Activated naive CD8-positive, alpha-beta T cell treated with anti-CD3 and anti-CD28 coated beads, Interleukin-2, amount 50 U/mL, for 24 hours (primary cell): ENCODE data around the gene NEDD4L.

Experiments used
- ATAC-seq: fragments of 150-1000 bp; cut with Tn5 transposase; one replicate; pipeline ENCODE4 v1.10.0; 2021
- DNase-seq: peaks from one replicate; pipeline ENCODE4 v3.0.0; 2021
- H3K27ac Mint-ChIP-seq: one replicate; pipeline ENCODE4 v1.8.0; 2021; ENCODE audit warnings: mild to moderate bottlenecking, mixed read lengths
- H3K27me3 Mint-ChIP-seq: one replicate; pipeline ENCODE4 v1.8.0; 2021; ENCODE audit warnings: mixed read lengths
- H3K36me3 Mint-ChIP-seq: one replicate; pipeline ENCODE4 v1.8.0; 2021; ENCODE audit warnings: low read depth, mixed read lengths
- H3K4me1 Mint-ChIP-seq: one replicate; pipeline ENCODE4 v1.8.0; 2021; ENCODE audit warnings: mixed read lengths
- H3K4me3 Mint-ChIP-seq: one replicate; pipeline ENCODE4 v1.8.0; 2021; ENCODE audit warnings: mild to moderate bottlenecking, moderate library complexity, mixed read lengths
- H3K9me3 Mint-ChIP-seq: one replicate; pipeline ENCODE4 v1.8.0; 2021; ENCODE audit warnings: mixed read lengths

NEDD4L gene

DNA sequence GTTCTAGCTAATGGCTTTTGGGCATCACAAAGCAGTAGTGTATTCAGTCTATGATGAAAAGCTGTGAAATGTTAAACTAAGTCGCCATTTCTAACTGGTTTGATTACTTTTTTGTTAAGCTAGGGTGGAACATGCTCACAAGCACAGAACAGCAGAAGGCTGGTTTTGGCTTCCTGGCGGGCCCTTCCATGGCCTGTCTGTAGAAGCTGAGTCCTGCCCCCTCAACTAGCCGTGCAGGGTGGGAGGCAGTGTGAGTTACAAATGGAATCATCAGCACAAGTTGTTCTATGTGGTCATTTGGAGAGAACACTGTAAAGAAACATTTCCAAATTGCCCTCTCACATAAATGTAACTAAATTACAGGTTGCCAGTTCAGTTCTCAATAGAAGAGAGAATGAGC lies 294.1 kb downstream of the NEDD4L start:
- Mint-ChIP-seq H3K27me3 (no peaks in the 10 kb centered on the region), H3K27ac (no peak overlapping the region), H3K4me1 (no peaks in the 10 kb centered on the region), H3K36me3 (peaks cover 5% of the 10 kb centered on the region), H3K9me3 (no peaks in the 10 kb centered on the region), H3K4me3 (no peak overlapping the region)
- DNase-seq (no peak), ATAC-seq (no peak)

- no peak for DNase-seq
- no peaks in the 10 kb centered on the region for H3K4me1 Mint-ChIP-seq
- no peaks in the 10 kb centered on the region for H3K27me3 Mint-ChIP-seq
- ATAC-seq, result no peak
- no peak overlapping the region for H3K4me3 Mint-ChIP-seq
- H3K36me3 Mint-ChIP-seq, result peaks cover 2% of the 10 kb centered on the region
- no peak overlapping the region for H3K27ac Mint-ChIP-seq
- no peaks in the 10 kb centered on the region for H3K9me3 Mint-ChIP-seq
Measured at GRCh38 chr18:58338961-58339592, 295.1 kb downstream of the NEDD4L start.

DNA sequence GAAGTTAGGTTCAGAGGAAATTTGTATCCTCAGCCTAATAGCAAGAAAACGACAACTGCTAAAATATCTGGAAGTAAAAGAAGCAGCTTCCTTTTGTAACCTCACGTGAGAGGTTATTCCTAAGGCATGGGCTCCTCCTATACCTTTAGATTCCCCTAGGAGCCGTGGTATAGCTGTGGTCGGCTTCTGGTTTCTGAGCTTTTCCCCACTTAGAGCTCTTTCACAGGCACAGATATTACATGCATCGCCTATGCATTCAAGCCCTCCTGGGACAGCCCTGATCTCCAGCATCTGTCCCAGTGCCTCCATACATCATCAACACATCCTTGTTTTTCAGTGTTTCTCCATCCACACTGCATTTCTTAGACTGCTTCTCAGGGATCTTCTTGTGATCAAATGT lies 295.9 kb downstream of the NEDD4L start:
- H3K27ac Mint-ChIP-seq, result no peak overlapping the region

DNA sequence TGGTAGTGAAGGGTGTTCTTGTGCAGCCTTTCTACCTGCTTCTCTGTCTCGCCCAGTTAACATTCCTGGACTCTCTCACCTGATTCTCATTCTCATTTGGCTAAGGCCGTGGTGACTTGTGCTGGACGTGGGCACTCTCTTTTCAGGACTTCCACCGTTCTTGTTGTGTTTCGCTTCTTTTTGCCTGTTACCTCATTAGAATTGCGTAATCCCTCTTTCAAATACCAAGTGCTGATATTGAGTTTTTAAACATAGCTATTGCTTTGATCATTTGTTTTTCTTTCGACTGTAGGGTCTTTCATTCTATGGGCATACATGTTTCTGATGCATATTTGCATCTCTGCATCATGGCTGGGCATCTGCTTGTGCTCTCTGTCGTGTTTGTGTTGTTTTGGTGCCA lies 297.9 kb downstream of the NEDD4L start:
- H3K36me3 Mint-ChIP-seq, result peaks cover 2% of the 10 kb centered on the region
- H3K4me3 Mint-ChIP-seq, result no peak overlapping the region
- DNase-seq, result no peak
- no peaks in the 10 kb centered on the region for H3K4me1 Mint-ChIP-seq
- no peaks in the 10 kb centered on the region for H3K27me3 Mint-ChIP-seq
- peak overlapping the region; percentile 29 for H3K27ac Mint-ChIP-seq
- no peak for ATAC-seq
- no peaks in the 10 kb centered on the region for H3K9me3 Mint-ChIP-seq

More for the DNA sequence above, 295.9 kb downstream of the NEDD4L start:
- peaks cover 2% of the 10 kb centered on the region for H3K36me3 Mint-ChIP-seq
- no peaks in the 10 kb centered on the region for H3K9me3 Mint-ChIP-seq
- DNase-seq, result no peak
- no peak overlapping the region for H3K4me3 Mint-ChIP-seq
- ATAC-seq, result no peak
- H3K27me3 Mint-ChIP-seq, result no peaks in the 10 kb centered on the region
- no peaks in the 10 kb centered on the region for H3K4me1 Mint-ChIP-seq

- Mint-ChIP-seq H3K4me3 (no peak overlapping the region), H3K27ac (no peak overlapping the region), H3K9me3 (no peaks in the 10 kb centered on the region), H3K36me3 (peaks cover 2% of the 10 kb centered on the region), H3K27me3 (no peaks in the 10 kb centered on the region), H3K4me1 (no peaks in the 10 kb centered on the region)
- DNase-seq, result no peak
- ATAC-seq, result no peak
Measured at GRCh38 chr18:58344080-58344670, 300.1 kb downstream of the NEDD4L start.

DNA sequence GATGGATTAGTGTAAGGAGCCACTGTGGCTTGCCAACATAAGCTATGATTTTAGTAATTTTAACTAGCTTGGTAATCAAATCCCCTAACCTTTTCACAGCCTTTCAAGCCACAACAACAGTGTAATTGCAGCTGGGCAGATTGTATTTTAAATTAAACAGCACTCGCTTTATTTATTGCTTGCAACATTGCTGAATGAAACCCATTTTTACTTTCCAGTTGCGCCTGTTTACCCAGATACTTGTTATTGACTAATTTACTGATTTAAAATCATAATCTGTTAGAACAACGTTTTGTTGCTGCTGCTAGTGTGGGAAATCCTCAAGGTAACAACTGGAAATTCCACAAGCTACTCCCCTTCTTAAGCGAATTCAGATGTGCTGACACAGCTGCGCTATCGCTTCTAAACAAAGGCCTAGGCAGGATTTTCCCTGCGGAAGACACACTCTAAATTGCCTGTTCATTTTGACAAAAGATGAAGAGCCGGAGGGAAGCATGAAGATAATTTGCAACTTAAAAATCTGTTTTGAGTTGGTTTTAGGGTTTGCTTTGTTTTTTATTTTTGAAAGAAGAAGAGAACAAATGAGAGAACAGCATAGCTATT lies 300.9 kb downstream of the NEDD4L start:
- peaks cover 2% of the 10 kb centered on the region for H3K36me3 Mint-ChIP-seq
- H3K27me3 Mint-ChIP-seq, result no peaks in the 10 kb centered on the region
- ATAC-seq (no peak), DNase-seq (no peak)
- no peaks in the 10 kb centered on the region for H3K4me1 Mint-ChIP-seq
- H3K4me3 Mint-ChIP-seq, result no peak overlapping the region
- H3K9me3 Mint-ChIP-seq, result no peaks in the 10 kb centered on the region
- H3K27ac Mint-ChIP-seq, result no peak overlapping the region

DNA sequence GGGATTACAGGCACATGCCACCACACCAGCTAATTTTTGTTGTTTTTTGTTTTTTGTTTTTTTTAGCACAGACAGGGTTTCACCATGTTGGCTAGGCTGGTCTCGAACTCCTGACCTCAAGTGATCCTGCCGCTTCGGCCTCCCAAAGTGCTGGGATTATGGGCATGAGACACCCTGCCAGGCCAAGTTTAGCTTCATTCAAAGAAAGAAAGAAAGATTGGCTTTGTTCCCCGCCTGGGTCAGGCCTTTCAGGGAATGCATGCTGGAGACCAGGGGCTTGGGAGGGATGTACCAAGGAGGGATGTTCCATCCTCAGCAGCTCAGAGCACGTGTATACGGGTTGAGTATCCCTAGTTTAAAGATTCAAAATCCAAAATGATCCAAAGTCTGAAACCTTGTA lies 301.8 kb downstream of the NEDD4L start:
- DNase-seq, result no peak
- no peaks in the 10 kb centered on the region for H3K27me3 Mint-ChIP-seq

DNA sequence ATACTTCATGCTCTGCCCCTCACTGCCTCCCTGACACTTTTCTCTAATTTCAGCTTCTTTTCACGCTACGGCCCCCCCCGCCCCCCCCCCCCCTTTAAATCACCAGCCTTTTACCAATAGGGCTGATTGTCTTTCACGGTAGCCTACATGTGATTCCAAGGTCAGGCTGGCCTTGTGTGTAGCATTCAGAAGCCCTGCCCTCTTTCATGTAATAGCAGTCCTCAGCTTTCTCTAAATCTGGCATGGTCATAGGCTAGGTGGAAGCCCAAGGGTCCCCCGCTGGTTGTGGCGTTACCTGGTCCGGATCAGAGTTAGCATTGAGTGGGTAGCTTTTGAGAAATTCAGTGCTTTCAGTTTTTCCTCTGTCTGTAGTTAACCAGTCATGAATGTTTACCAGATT lies 303.1 kb downstream of the NEDD4L start:
- H3K9me3 Mint-ChIP-seq, result no peaks in the 10 kb centered on the region
- no peaks in the 10 kb centered on the region for H3K27me3 Mint-ChIP-seq
- H3K36me3 Mint-ChIP-seq, result no peaks in the 10 kb centered on the region
- DNase-seq, result no peak
- H3K4me3 Mint-ChIP-seq, result no peak overlapping the region
- H3K27ac Mint-ChIP-seq, result no peak overlapping the region
- no peaks in the 10 kb centered on the region for H3K4me1 Mint-ChIP-seq
- ATAC-seq, result no peak

More for the DNA sequence above, 301.8 kb downstream of the NEDD4L start:
- Mint-ChIP-seq H3K36me3 (peaks cover 2% of the 10 kb centered on the region), H3K4me3 (no peak overlapping the region), H3K4me1 (no peaks in the 10 kb centered on the region), H3K27ac (no peak overlapping the region), H3K9me3 (no peaks in the 10 kb centered on the region)
- ATAC-seq, result no peak

- Mint-ChIP-seq H3K9me3 (no peaks in the 10 kb centered on the region), H3K36me3 (no peaks in the 10 kb centered on the region), H3K27ac (no peak overlapping the region), H3K27me3 (no peaks in the 10 kb centered on the region), H3K4me3 (no peak overlapping the region), H3K4me1 (no peaks in the 10 kb centered on the region)
- no peak for ATAC-seq
- DNase-seq, result no peak
Measured at GRCh38 chr18:58348517-58348916, 304.5 kb downstream of the NEDD4L start.

DNA sequence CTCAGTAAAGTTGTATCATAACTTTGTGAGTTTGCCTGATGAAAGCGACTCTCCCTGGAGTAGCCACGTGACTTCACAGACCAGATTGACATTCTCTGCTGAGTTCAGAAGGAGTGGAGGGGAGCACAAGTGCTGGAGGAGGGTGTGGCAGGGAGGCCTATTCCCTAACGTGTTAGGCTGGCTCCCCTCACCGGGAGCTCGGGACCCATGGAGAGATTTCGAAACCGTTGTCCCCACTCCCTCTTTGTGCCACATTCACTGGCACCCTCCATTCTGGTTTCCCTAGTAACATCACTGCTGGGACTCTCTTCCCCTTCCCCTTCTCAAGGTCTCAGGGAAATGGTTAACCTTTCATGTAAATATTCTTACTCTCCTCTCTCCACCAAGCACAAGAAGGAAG lies 304.9 kb downstream of the NEDD4L start:
- H3K9me3 Mint-ChIP-seq, result no peaks in the 10 kb centered on the region
- H3K4me3 Mint-ChIP-seq, result no peak overlapping the region
- DNase-seq, result no peak
- ATAC-seq, result no peak
- no peaks in the 10 kb centered on the region for H3K4me1 Mint-ChIP-seq
- H3K27ac Mint-ChIP-seq, result no peak overlapping the region
- no peaks in the 10 kb centered on the region for H3K36me3 Mint-ChIP-seq
- no peaks in the 10 kb centered on the region for H3K27me3 Mint-ChIP-seq

DNA sequence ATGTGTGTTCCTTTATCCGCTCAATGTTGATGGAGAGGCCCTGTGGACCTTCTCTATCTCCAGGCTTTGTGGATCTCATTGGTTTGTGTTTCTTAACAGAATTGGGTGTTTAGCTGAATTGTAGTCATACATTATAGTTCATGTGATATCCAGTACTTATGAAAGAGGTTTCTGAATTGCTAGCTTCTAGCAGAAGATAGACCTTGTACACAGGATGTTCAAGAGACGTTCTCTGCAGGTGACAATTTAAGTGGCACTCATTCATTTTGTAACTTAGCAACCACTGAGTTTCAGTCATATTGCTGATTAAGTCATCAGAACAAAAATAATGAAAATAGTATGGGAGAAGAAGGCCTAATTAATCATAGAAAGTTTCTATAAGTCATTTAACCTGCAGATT lies 305.6 kb downstream of the NEDD4L start:
- DNase-seq (no peak), ATAC-seq (no peak)
- Mint-ChIP-seq H3K36me3 (no peaks in the 10 kb centered on the region), H3K9me3 (no peaks in the 10 kb centered on the region), H3K27ac (no peak overlapping the region), H3K4me1 (no peaks in the 10 kb centered on the region), H3K4me3 (no peak overlapping the region), H3K27me3 (no peaks in the 10 kb centered on the region)

DNA sequence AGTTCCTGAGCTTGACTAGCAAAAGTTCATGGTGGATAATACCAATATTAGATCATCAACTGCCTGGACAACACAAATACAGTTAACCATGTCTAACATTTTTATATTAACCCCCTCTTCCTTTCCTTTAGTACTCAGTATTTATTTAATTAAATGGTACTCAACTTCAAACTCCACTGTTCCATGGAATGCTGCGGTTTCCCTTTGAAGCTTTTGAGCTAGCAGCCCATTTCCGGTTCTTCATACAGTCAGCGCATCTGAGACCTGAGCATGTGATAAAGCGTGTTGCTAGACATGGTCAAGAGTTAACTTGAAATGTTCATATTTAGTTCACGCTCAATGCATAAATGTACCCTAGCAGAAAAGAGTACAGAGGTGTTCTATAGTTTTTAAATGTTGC lies 306.5 kb downstream of the NEDD4L start:
- H3K9me3 Mint-ChIP-seq, result no peaks in the 10 kb centered on the region
- no peaks in the 10 kb centered on the region for H3K27me3 Mint-ChIP-seq
- H3K36me3 Mint-ChIP-seq, result no peaks in the 10 kb centered on the region
- ATAC-seq, result no peak
- H3K4me1 Mint-ChIP-seq, result no peaks in the 10 kb centered on the region
- no peak for DNase-seq
- no peak overlapping the region for H3K27ac Mint-ChIP-seq
- no peak overlapping the region for H3K4me3 Mint-ChIP-seq

DNA sequence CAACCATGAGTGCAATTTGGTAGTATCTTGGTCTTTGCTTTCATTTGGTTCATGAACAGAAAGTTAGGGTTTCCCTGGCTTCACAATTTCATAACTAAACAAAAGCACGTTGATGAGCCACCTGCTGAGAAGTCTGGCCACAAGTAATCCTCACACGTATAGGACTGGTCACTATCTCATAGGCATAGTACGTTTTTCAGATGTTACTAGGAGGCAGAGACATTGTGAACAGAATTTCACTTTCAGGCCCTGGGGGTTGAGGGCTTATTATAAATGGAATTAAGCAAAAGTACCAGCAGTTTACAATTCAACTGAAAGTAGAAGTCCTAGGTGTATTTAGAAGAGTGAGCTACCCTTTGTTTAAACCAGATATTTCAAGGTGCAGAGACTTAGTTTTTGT lies 307.8 kb downstream of the NEDD4L start:
- no peak for DNase-seq
- no peak for ATAC-seq
- H3K36me3 Mint-ChIP-seq, result no peaks in the 10 kb centered on the region

DNA sequence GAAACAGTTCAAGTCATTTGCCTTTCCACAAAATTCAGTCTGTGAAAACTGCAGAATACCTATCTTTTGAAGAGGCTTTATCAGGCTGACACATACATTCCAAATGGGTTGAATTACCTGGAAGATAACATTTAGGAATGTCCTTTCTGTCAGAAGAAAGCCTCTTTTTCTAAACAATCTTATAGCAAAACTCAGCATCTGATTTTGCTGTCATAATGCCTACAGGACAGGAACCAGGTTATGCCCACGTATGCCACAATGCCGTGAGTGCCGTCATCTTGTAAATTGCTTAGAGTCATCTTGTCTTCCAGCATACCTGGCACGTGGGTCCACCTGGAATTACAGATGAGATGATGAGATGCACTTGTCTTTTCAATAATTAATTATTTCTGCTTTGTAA lies 309.6 kb downstream of the NEDD4L start:
- Mint-ChIP-seq H3K4me3 (no peak overlapping the region), H3K27ac (no peak overlapping the region), H3K9me3 (no peaks in the 10 kb centered on the region), H3K4me1 (no peaks in the 10 kb centered on the region), H3K36me3 (no peaks in the 10 kb centered on the region), H3K27me3 (no peaks in the 10 kb centered on the region)
- no peak for DNase-seq
- ATAC-seq, result no peak

More for the DNA sequence above, 307.8 kb downstream of the NEDD4L start:
- Mint-ChIP-seq H3K4me1 (no peaks in the 10 kb centered on the region), H3K4me3 (no peak overlapping the region), H3K27ac (no peak overlapping the region), H3K9me3 (no peaks in the 10 kb centered on the region), H3K27me3 (no peaks in the 10 kb centered on the region)

GRCh38 chr18:58354051-58354450 lies 310.0 kb downstream of the NEDD4L start:
- Mint-ChIP-seq H3K4me3 (no peak overlapping the region), H3K27ac (no peak overlapping the region), H3K4me1 (no peaks in the 10 kb centered on the region), H3K27me3 (no peaks in the 10 kb centered on the region), H3K36me3 (no peaks in the 10 kb centered on the region), H3K9me3 (no peaks in the 10 kb centered on the region)
- ATAC-seq (no peak), DNase-seq (no peak)
